OCI-LY7 (cell line): ENCODE results near the gene USPL1. TPM values are rescaled to one million over a fixed set of nuclear protein-coding genes. Genes with fewer than 3 reads are reported as not detected.

Experiments used
- BruUV-seq: library from RNA; stranded (reverse); fragments of 400-500 nt; replicated peaks from 2 replicates; lab custom pipeline; 2021; lab: Mats Ljungman, UMichigan
- CTCF ChIA-PET: fragments of 300-600 bp; sonication (Branson Sonifier 250); formaldehyde crosslinking; loops from one replicate; lab custom pipeline; 2022; ENCODE audit warnings: antibody characterized with exemption; ENCODE audit not compliant: unreplicated experiment; lab: Charles Lee
- POLR2A ChIA-PET: fragments of 300-600 bp; sonication (Branson Sonifier 250); formaldehyde crosslinking; loops from one replicate; lab custom pipeline; 2022; ENCODE audit warnings: antibody characterized with exemption; lab: Charles Lee
- DNase-seq: peaks from one replicate; pipeline ENCODE4 v3.0.0-alpha.2; 2015; ENCODE audit warnings: low spot score
- H2AFZ ChIP-seq: fragments of 200-600 bp; sonication (generic), shearing (Covaris generic); 2 replicates; pipeline ENCODE4 v1.6.1; 2014; ENCODE audit warnings: mild to moderate bottlenecking, antibody characterized with exemption, low read length, moderate library complexity
- H3K27ac ChIP-seq: fragments of 200-600 bp; sonication (generic); 2 replicates; pipeline ENCODE4 v1.5.1; 2014; ENCODE audit warnings: mixed run types, low read depth, mild to moderate bottlenecking, moderate library complexity, low read length, inconsistent platforms; ENCODE audit not compliant: poor library complexity, severe bottlenecking
- H3K36me3 ChIP-seq: fragments of 200-600 bp; sonication (generic); 2 replicates; pipeline ENCODE4 v1.6.1; 2014; ENCODE audit warnings: mild to moderate bottlenecking, antibody characterized with exemption, low read length, moderate library complexity, mixed read lengths; ENCODE audit not compliant: insufficient read depth
- H3K4me1 ChIP-seq: fragments of 200-600 bp; sonication (generic); 2 replicates; pipeline ENCODE4 v1.5.1; 2014; ENCODE audit warnings: mild to moderate bottlenecking, low read length; ENCODE audit not compliant: insufficient read depth, poor library complexity, severe bottlenecking
- H3K4me2 ChIP-seq: fragments of 200-600 bp; sonication (generic); 2 replicates; pipeline ENCODE4 v1.6.1; 2014; ENCODE audit warnings: mild to moderate bottlenecking, low read length
- H3K4me3 ChIP-seq: fragments of 200-600 bp; sonication (generic); 2 replicates; pipeline ENCODE4 v1.5.1; 2014; ENCODE audit warnings: mild to moderate bottlenecking, low read depth, low read length; ENCODE audit not compliant: poor library complexity, severe bottlenecking
- H3K79me2 ChIP-seq: fragments of 200-600 bp; sonication (generic); 2 replicates; pipeline ENCODE4 v1.6.1; 2016; ENCODE audit warnings: low read depth, mild to moderate bottlenecking, low read length, moderate library complexity, mixed read lengths; ENCODE audit not compliant: insufficient read depth
- H3K9me2 ChIP-seq: fragments of 200-600 bp; sonication (generic); 2 replicates; pipeline ENCODE4 v1.6.1; 2016; ENCODE audit warnings: mild to moderate bottlenecking, low read length, mixed read lengths; ENCODE audit not compliant: insufficient read depth
- H3K9me3 ChIP-seq: fragments of 200-600 bp; sonication (generic); 2 replicates; pipeline ENCODE4 v1.6.1; 2014; ENCODE audit warnings: mild to moderate bottlenecking, mixed run types, low read length, mixed read lengths
- H4K20me1 ChIP-seq: fragments of 200-600 bp; sonication (generic); 2 replicates; pipeline ENCODE4 v1.6.1; 2014; ENCODE audit warnings: mild to moderate bottlenecking, antibody characterized with exemption, low read length, moderate library complexity, mixed read lengths; ENCODE audit not compliant: insufficient read depth
- EZH2phosphoT487 ChIP-seq: fragments of 200-600 bp; sonication (generic); IDR thresholded peaks from 2 replicates; pipeline ENCODE4 v1.6.1; 2018; ENCODE audit warnings: low read depth, borderline replicate concordance, mild to moderate bottlenecking, mixed run types, antibody characterized with exemption, low read length, moderate library complexity, mixed read lengths
- intact Hi-C: fragments of 100-400 bp; cut with micrococcal nuclease; formaldehyde crosslinking; loops from one replicate; pipeline ENCODE4 v1.10.0; 2022; ENCODE audit not compliant: unreplicated experiment
- total RNA-seq, 2 experiments: library from RNA; depleted of rRNA in 1 of 2; stranded (reverse); fragments of >200 nt in 1 of 2; shearing (Covaris generic) in 1 of 2; gene quantifications; 2 replicates each; pipeline ENCODE4 v1.2.3, GENCODE V29; 2014 to 2022
- TF ChIP-seq, protein P1 (sequence below): fragments of 200-600 bp; sonication (generic); conservative IDR thresholded peaks from 2 replicates; pipeline ENCODE4 v1.5.1; 2014; ENCODE audit warnings: mild to moderate bottlenecking, antibody characterized with exemption, low read length, moderate library complexity, mixed read lengths

Gene USPL1
- total RNA-seq, 2 experiments from 2014 or later = 19.2 to 21.9 TPM

DNA sequence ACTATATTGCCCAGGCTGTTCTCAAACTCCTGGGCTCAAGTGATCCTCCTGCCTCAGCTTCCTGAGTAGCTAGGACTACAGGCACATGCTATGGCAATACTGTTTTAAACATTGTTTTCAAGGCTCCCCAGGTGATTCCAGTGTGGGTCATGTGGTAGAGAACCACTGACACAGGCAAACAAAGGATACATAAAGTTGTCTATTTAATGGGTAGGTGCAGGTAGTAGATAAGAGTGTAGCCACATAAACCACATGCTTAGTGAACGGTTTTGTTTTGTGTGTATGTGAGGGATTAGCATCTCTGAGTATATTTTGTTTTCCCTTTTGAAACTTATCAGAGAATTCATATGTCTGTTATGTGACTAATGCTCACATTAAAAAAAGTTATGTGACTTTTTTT, 36.7 kb downstream of the USPL1 start:
- intact Hi-C loops = no loop called here
- no peak for TF ChIP-seq EZH2phosphoT487
- TF ChIP-seq, protein P1, sequence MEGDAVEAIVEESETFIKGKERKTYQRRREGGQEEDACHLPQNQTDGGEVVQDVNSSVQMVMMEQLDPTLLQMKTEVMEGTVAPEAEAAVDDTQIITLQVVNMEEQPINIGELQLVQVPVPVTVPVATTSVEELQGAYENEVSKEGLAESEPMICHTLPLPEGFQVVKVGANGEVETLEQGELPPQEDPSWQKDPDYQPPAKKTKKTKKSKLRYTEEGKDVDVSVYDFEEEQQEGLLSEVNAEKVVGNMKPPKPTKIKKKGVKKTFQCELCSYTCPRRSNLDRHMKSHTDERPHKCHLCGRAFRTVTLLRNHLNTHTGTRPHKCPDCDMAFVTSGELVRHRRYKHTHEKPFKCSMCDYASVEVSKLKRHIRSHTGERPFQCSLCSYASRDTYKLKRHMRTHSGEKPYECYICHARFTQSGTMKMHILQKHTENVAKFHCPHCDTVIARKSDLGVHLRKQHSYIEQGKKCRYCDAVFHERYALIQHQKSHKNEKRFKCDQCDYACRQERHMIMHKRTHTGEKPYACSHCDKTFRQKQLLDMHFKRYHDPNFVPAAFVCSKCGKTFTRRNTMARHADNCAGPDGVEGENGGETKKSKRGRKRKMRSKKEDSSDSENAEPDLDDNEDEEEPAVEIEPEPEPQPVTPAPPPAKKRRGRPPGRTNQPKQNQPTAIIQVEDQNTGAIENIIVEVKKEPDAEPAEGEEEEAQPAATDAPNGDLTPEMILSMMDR = no peak
- no peaks in the 10 kb centered on the region for H3K9me3 ChIP-seq
- DNase-seq = no peak
- POLR2A ChIA-PET = interaction anchor here (0.7 kb wide), 1 partner anchor 303 kb away, joined by 8 read pairs; no protein-coding TSS in a partner anchor
- no peak overlapping the region for H3K4me2 ChIP-seq
- CTCF ChIA-PET = no interaction called here
- no peaks in the 10 kb centered on the region for H4K20me1 ChIP-seq
- H3K36me3 ChIP-seq = peaks cover 98% of the 10 kb centered on the region
- no TSS peak for BruUV-seq
- H3K27ac ChIP-seq = no peak overlapping the region
- peaks cover 8% of the 10 kb centered on the region; the same call in 1 of the 2 replicates for H3K79me2 ChIP-seq
- H3K4me3 ChIP-seq = no peak overlapping the region
- peaks cover 3% of the 10 kb centered on the region for H3K4me1 ChIP-seq
- no peaks in the 10 kb centered on the region for H3K9me2 ChIP-seq
- H2AFZ ChIP-seq = no peak overlapping the region

DNA sequence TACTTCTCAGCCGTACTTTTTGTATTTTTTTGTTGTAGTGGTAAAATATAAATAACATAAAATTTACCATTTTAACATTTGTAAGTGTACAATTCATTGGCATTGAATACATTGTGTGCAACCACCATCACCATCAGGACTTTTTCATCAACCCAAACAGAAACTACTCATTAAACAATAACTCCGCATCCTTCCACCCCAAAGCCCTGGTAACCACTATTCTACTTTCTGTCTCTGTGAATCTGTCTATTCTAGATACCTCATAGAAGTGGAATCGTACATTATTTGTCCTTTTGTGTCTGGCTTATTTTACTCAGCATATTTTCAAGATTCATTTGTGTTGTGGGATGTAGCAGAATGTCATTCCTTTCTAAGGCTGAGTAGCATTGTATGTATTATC, 38.5 kb downstream of the USPL1 start:
- intact Hi-C loops = no loop called here
- H3K79me2 ChIP-seq = no peaks in the 10 kb centered on the region; the same call in 1 of the 2 replicates
- H3K4me3 ChIP-seq = no peak overlapping the region
- H3K9me3 ChIP-seq = no peaks in the 10 kb centered on the region
- H4K20me1 ChIP-seq = no peaks in the 10 kb centered on the region
- no peak for DNase-seq
- H3K27ac ChIP-seq = no peak overlapping the region
- no TSS peak for BruUV-seq
- no peak for TF ChIP-seq EZH2phosphoT487
- TF ChIP-seq, protein P1 = no peak
- ChIA-PET POLR2A (no interaction called here), CTCF (no interaction called here)
- no peaks in the 10 kb centered on the region for H3K9me2 ChIP-seq
- H3K36me3 ChIP-seq = peaks cover 98% of the 10 kb centered on the region
- H3K4me2 ChIP-seq = no peak overlapping the region
- no peak overlapping the region for H2AFZ ChIP-seq
- H3K4me1 ChIP-seq = peaks cover 18% of the 10 kb centered on the region

DNA sequence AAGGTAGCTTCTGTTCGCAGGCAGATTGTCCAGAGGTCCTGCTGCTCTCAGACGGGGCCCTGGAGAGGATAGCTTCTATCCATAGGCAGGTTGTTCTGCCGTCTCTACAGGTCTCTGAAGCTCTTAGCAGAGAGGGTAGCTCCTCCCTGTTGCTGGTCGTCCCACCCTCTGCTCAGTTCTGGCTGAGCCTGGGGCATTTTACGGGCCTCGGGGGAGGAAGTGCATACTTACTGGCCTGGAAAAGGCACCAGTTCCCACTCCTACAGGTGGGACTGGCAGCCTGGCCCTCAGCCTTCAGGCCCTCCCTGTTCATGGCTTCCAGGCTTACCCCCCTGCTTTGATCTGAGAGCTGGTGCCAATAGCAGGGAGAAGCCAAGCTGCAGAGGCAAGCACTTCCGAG, 42.3 kb downstream of the USPL1 start:
- peak; percentile 23 for DNase-seq
- no peaks in the 10 kb centered on the region for H4K20me1 ChIP-seq
- H3K27ac ChIP-seq = no peak overlapping the region
- no peak overlapping the region for H2AFZ ChIP-seq
- BruUV-seq = no TSS peak
- H3K4me3 ChIP-seq = no peak overlapping the region
- intact Hi-C loops = loop anchor here (5.0 kb wide), 1 partner anchor 43 kb away; the partner anchor contains the start of gene USPL1
- peaks cover 5% of the 10 kb centered on the region; the same call in 1 of the 2 replicates for H3K9me3 ChIP-seq
- ChIA-PET CTCF (no interaction called here), POLR2A (interaction anchor here (0.8 kb wide), 1 partner anchor 20 kb away, joined by 3 read pairs; no protein-coding TSS in a partner anchor)
- TF ChIP-seq, protein P1 = no peak
- TF ChIP-seq EZH2phosphoT487 = no peak
- no peaks in the 10 kb centered on the region for H3K9me2 ChIP-seq
- no peak overlapping the region for H3K4me2 ChIP-seq
- H3K4me1 ChIP-seq = peaks cover 51% of the 10 kb centered on the region
- no peaks in the 10 kb centered on the region for H3K79me2 ChIP-seq
- peaks cover 70% of the 10 kb centered on the region for H3K36me3 ChIP-seq
